ENCODE measurements around the gene SART1. TPM values are rescaled to one million over a fixed set of nuclear protein-coding genes. Genes with fewer than 3 reads are reported as not detected.

The SART1 gene
- total and polyA plus RNA-seq, 4 donors, result 31.4 to 145 (median 48.3) TPM

DNA sequence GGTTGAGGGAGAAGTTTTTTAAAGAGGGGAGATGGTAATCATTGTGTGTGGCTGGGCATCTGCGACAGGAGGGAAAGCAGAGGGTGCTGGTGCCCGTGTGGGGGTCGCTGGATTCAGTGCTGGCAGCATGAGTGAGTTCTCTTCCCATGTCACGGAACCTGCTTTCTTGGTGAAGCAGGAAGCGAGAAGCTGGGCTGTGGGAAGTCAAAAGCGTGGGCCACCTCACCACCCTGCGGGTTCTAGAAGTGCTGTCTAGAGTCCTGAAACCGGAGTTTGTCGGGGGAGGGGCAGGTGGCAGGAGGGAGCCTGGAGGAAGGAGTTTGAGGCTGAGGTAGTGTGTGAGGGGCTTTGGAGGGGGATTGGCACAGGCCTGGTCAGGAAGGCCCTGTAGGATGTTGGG lies 14.2 kb downstream of the SART1 start:
- peaks cover 0 to 1% (median 0%) of the 10 kb centered on the region in 5 donors for H3K4me1 ChIP-seq (ENCODE audit: control insufficient read depth in 5 of 5, insufficient read depth in 5 of 5, low read length in 5 of 5)
- H3K27ac ChIP-seq (ENCODE audit: low read depth in 1 of 2, low read length in 1 of 2), result no peak overlapping the region
- H3K9ac ChIP-seq (ENCODE audit: insufficient read depth in 1 of 2, low read length in 2 of 2), result no peak overlapping the region
- no peak overlapping the region for H3K4me3 ChIP-seq
- TF ChIP-seq, protein P1, sequence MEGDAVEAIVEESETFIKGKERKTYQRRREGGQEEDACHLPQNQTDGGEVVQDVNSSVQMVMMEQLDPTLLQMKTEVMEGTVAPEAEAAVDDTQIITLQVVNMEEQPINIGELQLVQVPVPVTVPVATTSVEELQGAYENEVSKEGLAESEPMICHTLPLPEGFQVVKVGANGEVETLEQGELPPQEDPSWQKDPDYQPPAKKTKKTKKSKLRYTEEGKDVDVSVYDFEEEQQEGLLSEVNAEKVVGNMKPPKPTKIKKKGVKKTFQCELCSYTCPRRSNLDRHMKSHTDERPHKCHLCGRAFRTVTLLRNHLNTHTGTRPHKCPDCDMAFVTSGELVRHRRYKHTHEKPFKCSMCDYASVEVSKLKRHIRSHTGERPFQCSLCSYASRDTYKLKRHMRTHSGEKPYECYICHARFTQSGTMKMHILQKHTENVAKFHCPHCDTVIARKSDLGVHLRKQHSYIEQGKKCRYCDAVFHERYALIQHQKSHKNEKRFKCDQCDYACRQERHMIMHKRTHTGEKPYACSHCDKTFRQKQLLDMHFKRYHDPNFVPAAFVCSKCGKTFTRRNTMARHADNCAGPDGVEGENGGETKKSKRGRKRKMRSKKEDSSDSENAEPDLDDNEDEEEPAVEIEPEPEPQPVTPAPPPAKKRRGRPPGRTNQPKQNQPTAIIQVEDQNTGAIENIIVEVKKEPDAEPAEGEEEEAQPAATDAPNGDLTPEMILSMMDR (IDR thresholded peaks at IDR 0.05; ENCODE audit: control extremely low read depth, extremely low read depth), result no peak
- DNase-seq (no peak), ATAC-seq (ENCODE audit: insufficient read depth, low FRiP score) (no peak)
- H3K36me3 ChIP-seq (ENCODE audit: control insufficient read depth in 4 of 4, insufficient read depth in 4 of 4, low read length in 4 of 4), result peaks cover 10 to 38% (median 21%) of the 10 kb centered on the region in 4 donors
- H3K27me3 ChIP-seq (ENCODE audit: control insufficient read depth in 3 of 3, insufficient read depth in 3 of 3, low read length in 2 of 3), result no peaks in the 10 kb centered on the region
- WGBS, 2 donors, result 93 to 94% methylated on average over 9 of the region's 9 CpGs
- H3K9me3 ChIP-seq (ENCODE audit: control insufficient read depth in 4 of 4, insufficient read depth in 3 of 4, low read length in 3 of 4), result no peaks in the 10 kb centered on the region

DNA sequence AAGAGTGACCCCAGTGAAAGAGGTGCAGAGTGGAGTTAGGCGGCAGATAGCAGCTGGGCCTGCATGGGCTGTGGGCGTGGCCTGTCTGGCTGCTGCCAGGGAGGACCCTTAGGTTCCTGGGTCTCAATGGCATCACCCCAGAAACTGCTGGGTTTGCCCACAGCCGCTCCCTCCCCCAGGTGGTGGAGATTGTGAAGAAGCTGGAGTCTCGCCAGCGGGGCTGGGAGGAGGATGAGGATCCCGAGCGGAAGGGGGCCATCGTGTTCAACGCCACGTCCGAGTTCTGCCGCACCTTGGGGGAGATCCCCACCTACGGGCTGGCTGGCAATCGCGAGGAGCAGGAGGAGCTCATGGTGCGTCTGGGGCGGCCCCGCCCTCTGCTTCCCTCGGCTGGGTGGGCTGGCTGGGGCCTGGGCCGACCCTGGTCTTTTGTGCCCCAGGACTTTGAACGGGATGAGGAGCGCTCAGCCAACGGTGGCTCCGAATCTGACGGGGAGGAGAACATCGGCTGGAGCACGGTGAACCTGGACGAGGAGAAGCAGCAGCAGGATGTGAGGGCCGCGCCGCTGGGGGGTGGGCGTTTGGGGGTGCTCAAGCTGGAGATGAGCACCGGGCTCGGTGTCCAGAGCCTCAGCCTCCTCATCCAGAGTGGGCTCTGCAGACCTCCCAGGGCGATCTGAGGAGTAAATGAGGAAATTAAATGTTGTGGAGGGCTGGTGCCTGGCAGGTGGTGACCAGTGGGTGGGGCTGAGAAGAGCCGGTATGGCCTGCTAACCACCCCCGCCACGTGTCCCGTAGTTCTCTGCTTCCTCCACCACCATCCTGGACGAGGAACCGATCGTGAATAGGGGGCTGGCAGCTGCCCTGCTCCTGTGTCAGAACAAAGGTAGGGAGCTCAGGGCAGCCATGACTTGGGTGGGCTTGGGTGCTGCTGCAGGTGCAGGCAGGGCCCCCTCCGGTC lies 15.0 kb downstream of the SART1 start:
- DNase-seq, result no peak
- Histone ChIP-seq H3K9ac (ENCODE audit: insufficient read depth in 1 of 2, low read length in 2 of 2) (no peak overlapping the region), H3K9me3 (ENCODE audit: control insufficient read depth in 4 of 4, insufficient read depth in 3 of 4, low read length in 3 of 4) (no peaks in the 10 kb centered on the region), H3K4me1 (ENCODE audit: control insufficient read depth in 5 of 5, insufficient read depth in 5 of 5, low read length in 5 of 5) (peaks cover 0 to 1% (median 0%) of the 10 kb centered on the region in 5 donors), H3K27ac (ENCODE audit: low read depth in 1 of 2, low read length in 1 of 2) (no peak overlapping the region), H3K36me3 (ENCODE audit: control insufficient read depth in 4 of 4, insufficient read depth in 4 of 4, low read length in 4 of 4) (peaks cover 10 to 38% (median 21%) of the 10 kb centered on the region in 4 donors), H3K27me3 (ENCODE audit: control insufficient read depth in 3 of 3, insufficient read depth in 3 of 3, low read length in 2 of 3) (no peaks in the 10 kb centered on the region), H3K4me3 (no peak overlapping the region)
- 85 to 88% methylated on average over 41 to 43 of the region's 43 CpGs for WGBS, 2 donors
- ATAC-seq (ENCODE audit: insufficient read depth, low FRiP score), result no peak
- TF ChIP-seq, protein P1 (IDR thresholded peaks at IDR 0.05; ENCODE audit: control extremely low read depth, extremely low read depth), result no peak

DNA sequence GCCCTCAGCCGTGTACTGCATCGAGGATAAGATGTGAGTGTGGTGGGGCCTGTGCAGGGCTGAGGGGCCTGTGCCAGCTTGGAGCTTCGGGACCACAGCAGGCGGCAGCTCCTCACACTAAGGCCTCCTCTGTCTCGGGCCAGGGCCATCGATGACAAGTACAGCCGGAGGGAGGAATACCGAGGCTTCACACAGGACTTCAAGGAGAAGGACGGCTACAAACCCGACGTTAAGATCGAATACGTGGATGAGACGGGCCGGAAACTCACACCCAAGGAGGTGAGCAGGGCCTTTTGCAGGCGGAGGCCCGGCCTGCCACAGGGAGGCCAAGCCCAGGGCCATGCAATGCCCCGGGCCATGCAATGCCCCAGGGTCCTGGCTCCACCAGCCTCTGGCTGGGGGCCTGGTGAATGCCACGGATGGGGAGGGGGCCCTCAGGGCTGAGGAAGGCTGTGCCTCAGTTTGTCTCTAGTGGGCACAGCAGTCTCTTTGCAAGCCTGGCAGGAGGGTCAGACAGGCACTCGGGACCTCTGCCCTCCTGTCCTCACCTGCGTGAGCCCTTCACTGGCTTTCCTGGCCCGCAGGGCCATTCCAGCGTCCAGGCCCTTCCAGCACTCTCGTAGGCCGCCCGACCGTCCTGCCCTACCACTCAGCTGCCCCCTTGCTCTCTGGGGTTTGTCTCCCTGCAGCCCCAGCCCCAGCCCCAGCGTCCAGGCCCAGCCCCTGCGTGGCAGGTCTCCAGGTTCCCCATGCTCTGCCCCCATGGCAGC lies 16.3 kb downstream of the SART1 start:
- peaks cover 0 to 1% (median 0%) of the 10 kb centered on the region in 5 donors for H3K4me1 ChIP-seq (ENCODE audit: control insufficient read depth in 5 of 5, insufficient read depth in 5 of 5, low read length in 5 of 5)
- no peak overlapping the region for H3K4me3 ChIP-seq
- no peaks in the 10 kb centered on the region for H3K27me3 ChIP-seq (ENCODE audit: control insufficient read depth in 3 of 3, insufficient read depth in 3 of 3, low read length in 2 of 3)
- H3K36me3 ChIP-seq (ENCODE audit: control insufficient read depth in 4 of 4, insufficient read depth in 4 of 4, low read length in 4 of 4), result peaks cover 8 to 38% (median 21%) of the 10 kb centered on the region in 4 donors
- DNase-seq, result no peak
- WGBS, 2 donors, result 89 to 96% methylated on average over 28 to 29 of the region's 29 CpGs
- H3K27ac ChIP-seq (ENCODE audit: low read depth in 1 of 2, low read length in 1 of 2), result no peak overlapping the region
- TF ChIP-seq, protein P1 (IDR thresholded peaks at IDR 0.05; ENCODE audit: control extremely low read depth, extremely low read depth), result no peak
- no peak for ATAC-seq (ENCODE audit: insufficient read depth, low FRiP score)
- no peaks in the 10 kb centered on the region for H3K9me3 ChIP-seq (ENCODE audit: control insufficient read depth in 4 of 4, insufficient read depth in 3 of 4, low read length in 3 of 4)
- H3K9ac ChIP-seq (ENCODE audit: insufficient read depth in 1 of 2, low read length in 2 of 2), result no peak overlapping the region
